ENCODE results near the gene KRTAP9-8. TPM values are rescaled to one million over a fixed set of nuclear protein-coding genes. Genes with fewer than 3 reads are reported as not detected.

The KRTAP9-8 gene
- 0.44 TPM for total RNA-seq

GRCh38 chr17:41237949-41238437, at the start of gene KRTAP9-8:
Gene KRTAP9-8, plus strand, starts transcription at chr17:41237999. Its CDS starts 53 bp downstream, at chr17:41238052.

DNA sequence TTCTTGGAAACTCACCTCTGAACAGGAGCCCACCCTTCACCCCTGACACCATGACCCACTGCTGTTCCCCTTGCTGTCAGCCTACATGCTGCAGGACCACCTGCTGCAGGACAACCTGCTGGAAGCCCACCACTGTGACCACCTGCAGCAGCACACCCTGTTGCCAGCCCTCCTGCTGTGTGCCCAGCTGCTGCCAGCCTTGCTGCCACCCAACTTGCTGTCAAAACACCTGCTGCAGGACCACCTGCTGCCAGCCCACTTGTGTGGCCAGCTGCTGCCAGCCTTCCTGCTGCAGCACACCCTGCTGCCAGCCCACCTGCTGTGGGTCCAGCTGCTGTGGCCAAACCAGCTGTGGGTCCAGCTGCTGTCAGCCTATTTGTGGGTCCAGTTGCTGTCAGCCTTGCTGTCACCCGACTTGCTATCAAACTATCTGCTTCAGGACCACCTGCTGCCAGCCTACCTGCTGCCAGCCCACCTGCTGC, 47.9 kb upstream of the KRTAP9-8 start, which contains the start of gene KRTAP9-1:
Gene KRTAP9-1 (plus strand): TSS at position 51 of the 482 bp plus-strand sequence. CDS start 0 bp downstream, at position 51.

GRCh38 chr17:41226598-41227095, 11.2 kb upstream of the KRTAP9-8 start, which contains the start of gene KRTAP9-2:
Gene KRTAP9-2, plus strand, starts transcription at chr17:41226648. Its CDS starts 7 bp downstream, at chr17:41226655.

DNA sequence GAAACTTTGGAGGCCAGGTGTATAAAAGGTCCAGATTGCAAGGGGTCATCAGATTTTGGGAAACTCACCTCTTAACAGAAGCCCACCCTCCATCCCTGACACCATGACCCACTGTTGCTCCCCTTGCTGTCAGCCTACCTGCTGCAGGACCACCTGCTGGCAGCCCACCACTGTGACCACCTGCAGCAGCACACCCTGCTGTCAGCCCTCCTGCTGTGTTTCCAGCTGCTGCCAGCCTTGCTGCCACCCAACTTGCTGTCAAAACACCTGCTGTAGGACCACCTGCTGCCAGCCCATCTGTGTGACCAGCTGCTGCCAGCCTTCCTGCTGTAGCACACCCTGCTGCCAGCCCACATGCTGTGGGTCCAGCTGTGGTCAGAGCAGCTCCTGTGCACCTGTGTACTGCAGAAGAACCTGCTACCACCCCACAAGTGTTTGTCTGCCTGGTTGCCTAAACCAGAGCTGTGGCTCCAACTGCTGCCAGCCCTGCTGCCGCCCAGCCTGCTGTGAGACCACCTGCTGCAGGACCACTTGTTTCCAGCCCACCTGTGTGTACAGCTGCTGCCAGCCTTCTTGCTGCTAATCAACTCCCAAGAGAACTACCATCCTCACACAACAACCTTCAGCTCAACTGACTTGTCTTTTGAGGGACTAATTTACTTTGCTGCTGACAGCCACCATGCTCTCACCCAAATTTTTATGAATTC, 5.2 kb upstream of the KRTAP9-8 start, which contains the start of gene KRTAP9-3:
Gene KRTAP9-3 (plus strand): TSS at position 51 of the 707 bp plus-strand sequence. CDS start 53 bp downstream, at position 104.

DNA sequence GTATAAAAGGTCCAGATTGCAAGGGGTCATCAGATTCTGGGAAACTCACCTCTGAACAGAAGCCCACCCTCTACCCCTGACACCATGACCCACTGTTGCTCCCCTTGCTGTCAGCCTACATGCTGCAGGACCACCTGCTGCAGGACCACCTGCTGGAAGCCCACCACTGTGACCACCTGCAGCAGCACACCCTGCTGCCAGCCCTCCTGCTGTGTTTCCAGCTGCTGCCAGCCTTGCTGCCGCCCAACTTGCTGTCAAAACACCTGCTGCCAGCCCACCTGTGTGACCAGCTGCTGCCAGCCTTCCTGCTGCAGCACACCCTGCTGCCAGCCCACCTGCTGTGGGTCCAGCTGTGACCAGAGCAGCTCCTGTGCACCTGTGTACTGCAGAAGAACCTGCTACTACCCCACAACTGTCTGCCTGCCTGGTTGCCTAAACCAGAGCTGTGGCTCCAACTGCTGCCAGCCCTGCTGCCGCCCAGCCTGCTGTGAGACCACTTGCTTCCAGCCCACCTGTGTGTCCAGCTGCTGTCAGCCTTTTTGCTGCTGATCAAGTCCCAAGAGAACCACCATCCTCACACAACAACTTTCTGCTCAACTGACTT, 11.9 kb downstream of the KRTAP9-8 start, which contains the start of gene KRTAP9-4:
Gene KRTAP9-4 (plus strand): TSS at position 51 of the 604 bp plus-strand sequence. CDS start 34 bp downstream, at position 85.

GRCh38 chr17:41255381-41256290, 17.8 kb downstream of the KRTAP9-8 start, which contains the start of gene KRTAP9-9:
Gene KRTAP9-9, plus strand, starts transcription at chr17:41255384.

GRCh38 chr17:41265078-41265477, 27.3 kb downstream of the KRTAP9-8 start, which contains the start of gene KRTAP9-6:
Gene KRTAP9-6, plus strand, starts transcription at chr17:41265378. Its CDS starts 0 bp downstream, at chr17:41265378.

DNA sequence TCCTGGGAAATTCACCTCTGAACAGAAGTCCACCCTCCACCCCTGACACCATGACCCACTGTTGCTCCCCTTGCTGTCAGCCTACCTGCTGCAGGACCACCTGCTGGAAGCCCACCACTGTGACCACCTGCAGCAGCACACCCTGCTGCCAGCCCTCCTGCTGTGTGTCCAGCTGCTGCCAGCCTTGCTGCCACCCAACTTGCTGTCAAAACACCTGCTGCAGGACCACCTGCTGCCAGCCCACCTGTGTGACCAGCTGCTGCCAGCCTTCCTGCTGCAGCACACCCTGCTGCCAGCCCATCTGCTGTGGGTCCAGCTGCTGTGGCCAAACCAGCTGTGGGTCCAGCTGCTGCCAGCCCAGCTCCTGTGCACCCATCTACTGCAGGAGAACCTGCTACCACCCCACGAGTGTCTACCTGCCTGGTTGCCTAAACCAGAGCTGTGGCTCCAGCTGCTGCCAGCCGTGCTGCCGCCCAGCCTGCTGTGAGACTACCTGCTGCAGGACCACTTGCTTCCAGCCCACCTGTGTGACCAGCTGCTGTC, 37.9 kb downstream of the KRTAP9-8 start, which contains the start of gene KRTAP9-7:
Gene KRTAP9-7 (plus strand): TSS at position 51 of the 543 bp plus-strand sequence. CDS start 0 bp downstream, at position 51.

Other genes starting within 250 kb of the KRTAP9-8 start
- gene KRTAP3-3, start 243.8 kb upstream of the KRTAP9-8 start, total RNA-seq: not detected
- gene KRTAP3-2, start 238.1 kb upstream of the KRTAP9-8 start, total RNA-seq: not detected
- gene KRTAP3-1, start 228.9 kb upstream of the KRTAP9-8 start, total RNA-seq: not detected
- gene KRTAP1-5, start 210.8 kb upstream of the KRTAP9-8 start, total RNA-seq: not detected
- not detected for gene KRTAP1-4, start 207.8 kb upstream of the KRTAP9-8 start, total RNA-seq
- not detected for gene KRTAP1-3, start 203.1 kb upstream of the KRTAP9-8 start, total RNA-seq
- not detected for gene KRTAP1-1, start 196.5 kb upstream of the KRTAP9-8 start, total RNA-seq
- not detected for gene KRTAP2-1, start 190.7 kb upstream of the KRTAP9-8 start, total RNA-seq
- gene KRTAP2-2, start 182.8 kb upstream of the KRTAP9-8 start, total RNA-seq: not detected
- gene KRTAP2-3, start 177.9 kb upstream of the KRTAP9-8 start, total RNA-seq: not detected
- gene KRTAP2-4, start 172.1 kb upstream of the KRTAP9-8 start, total RNA-seq: not detected
- gene KRTAP4-7, start 153.8 kb upstream of the KRTAP9-8 start, total RNA-seq: not detected
- gene KRTAP4-8, start 139.9 kb upstream of the KRTAP9-8 start, total RNA-seq: not detected
- not detected for gene KRTAP4-16, start 135.8 kb upstream of the KRTAP9-8 start, total RNA-seq
- not detected for gene KRTAP4-9, start 132.6 kb upstream of the KRTAP9-8 start, total RNA-seq
- gene KRTAP4-11, start 119.6 kb upstream of the KRTAP9-8 start, total RNA-seq: not detected
- not detected for gene KRTAP4-12, start 113.8 kb upstream of the KRTAP9-8 start, total RNA-seq
- gene KRTAP4-6, start 97.5 kb upstream of the KRTAP9-8 start, total RNA-seq: not detected
- not detected for gene KRTAP4-5, start 88.2 kb upstream of the KRTAP9-8 start, total RNA-seq
- gene KRTAP4-4, start 77.3 kb upstream of the KRTAP9-8 start, total RNA-seq: not detected
- gene KRTAP4-3, start 69.8 kb upstream of the KRTAP9-8 start, total RNA-seq: not detected
- not detected for gene KRTAP4-2, start 59.8 kb upstream of the KRTAP9-8 start, total RNA-seq
- gene KRTAP4-1, start 53.1 kb upstream of the KRTAP9-8 start, total RNA-seq: not detected
- not detected for gene KRTAP9-1, start 48.1 kb upstream of the KRTAP9-8 start, total RNA-seq
- gene KRTAP9-2, start 11.4 kb upstream of the KRTAP9-8 start, total RNA-seq: not detected
- not detected for gene KRTAP9-3, start 5.5 kb upstream of the KRTAP9-8 start, total RNA-seq
- not detected for gene KRTAP9-4, start 11.7 kb downstream of the KRTAP9-8 start, total RNA-seq
- not detected for gene KRTAP9-9, start 17.4 kb downstream of the KRTAP9-8 start, total RNA-seq
- not detected for gene KRTAP9-6, start 27.4 kb downstream of the KRTAP9-8 start, total RNA-seq
- not detected for gene KRTAP9-7, start 37.7 kb downstream of the KRTAP9-8 start, total RNA-seq
- not detected for gene KRTAP29-1, start 64.9 kb downstream of the KRTAP9-8 start, total RNA-seq
- not detected for gene KRTAP16-1, start 71.3 kb downstream of the KRTAP9-8 start, total RNA-seq
- gene KRTAP17-1, start 77.7 kb downstream of the KRTAP9-8 start, total RNA-seq: not detected
- gene KRT33A, start 112.8 kb downstream of the KRTAP9-8 start, total RNA-seq: not detected
- not detected for gene KRT33B, start 131.8 kb downstream of the KRTAP9-8 start, total RNA-seq
- gene KRT34, start 144.3 kb downstream of the KRTAP9-8 start, total RNA-seq: not detected
- gene KRT31, start 159.6 kb downstream of the KRTAP9-8 start, total RNA-seq: not detected
- gene KRT37, start 186.6 kb downstream of the KRTAP9-8 start, total RNA-seq: not detected
- gene KRT38, start 203.0 kb downstream of the KRTAP9-8 start, total RNA-seq: not detected
- not detected for gene KRT32, start 229.4 kb downstream of the KRTAP9-8 start, total RNA-seq
- not detected for gene KRT35, start 243.2 kb downstream of the KRTAP9-8 start, total RNA-seq

All from camera-type eye (tissue), 1 donor.